HG02763 (cell line): ENCODE results near the gene PIGU.
A peak's percentile ranks its signal among the peaks of the same experiment; 100 is the strongest.

Experiments
- ATAC-seq: cut with Tn5 transposase; IDR thresholded peaks from one replicate; pipeline ENCODE4 v1.9.1; 2021; ENCODE audit warnings: mild to moderate bottlenecking, moderate library complexity; ENCODE audit not compliant: unreplicated experiment

PIGU gene

GRCh38 chr20:34579979-34580940 lies 96.6 kb downstream of the PIGU start:
- peak; percentile 71 for ATAC-seq

GRCh38 chr20:34579191-34579978 lies 97.5 kb downstream of the PIGU start:
- no peak for ATAC-seq

GRCh38 chr20:34578521-34578920 lies 98.4 kb downstream of the PIGU start:
- no peak for ATAC-seq

- ATAC-seq, result no peak
These were observed 98.9 kb downstream of the PIGU start for GRCh38 chr20:34578025-34578424.

GRCh38 chr20:34577061-34577460 lies 99.8 kb downstream of the PIGU start:
- no peak for ATAC-seq

- no peak for ATAC-seq
These were observed 101.1 kb downstream of the PIGU start for GRCh38 chr20:34575756-34576155.

- ATAC-seq, result no peak
These were observed 101.6 kb downstream of the PIGU start for GRCh38 chr20:34575271-34575670.

- no peak for ATAC-seq
These were observed 102.0 kb downstream of the PIGU start for GRCh38 chr20:34574861-34575260.

GRCh38 chr20:34574426-34574825 lies 102.5 kb downstream of the PIGU start:
- ATAC-seq, result no peak

- ATAC-seq, result no peak
These were observed 103.2 kb downstream of the PIGU start for GRCh38 chr20:34573541-34574300.

- ATAC-seq, result no peak
These were observed 105.1 kb downstream of the PIGU start for GRCh38 chr20:34571753-34572152.

GRCh38 chr20:34570859-34571306 lies 106.0 kb downstream of the PIGU start:
- ATAC-seq, result no peak

- ATAC-seq, result no peak
These were observed 107.3 kb downstream of the PIGU start for GRCh38 chr20:34569598-34569997.

- no peak for ATAC-seq
These were observed 108.7 kb downstream of the PIGU start for GRCh38 chr20:34567892-34568865.

GRCh38 chr20:34566978-34567891 lies 109.7 kb downstream of the PIGU start:
- ATAC-seq, result no peak

- ATAC-seq, result no peak
These were observed 112.1 kb downstream of the PIGU start for GRCh38 chr20:34564833-34565232.

GRCh38 chr20:34562641-34563040 lies 114.3 kb downstream of the PIGU start:
- ATAC-seq, result no peak

GRCh38 chr20:34561661-34562060 lies 115.2 kb downstream of the PIGU start:
- no peak for ATAC-seq

GRCh38 chr20:34560614-34561013 lies 116.3 kb downstream of the PIGU start:
- no peak for ATAC-seq
